ENCODE results near the gene ZC3HAV1.
"Not testable (repeated sequence)": the region's sequence is repeated elsewhere in the genome, so short reads cannot be mapped to it uniquely, and the experiment has no call there.

The ZC3HAV1 gene

DNA sequence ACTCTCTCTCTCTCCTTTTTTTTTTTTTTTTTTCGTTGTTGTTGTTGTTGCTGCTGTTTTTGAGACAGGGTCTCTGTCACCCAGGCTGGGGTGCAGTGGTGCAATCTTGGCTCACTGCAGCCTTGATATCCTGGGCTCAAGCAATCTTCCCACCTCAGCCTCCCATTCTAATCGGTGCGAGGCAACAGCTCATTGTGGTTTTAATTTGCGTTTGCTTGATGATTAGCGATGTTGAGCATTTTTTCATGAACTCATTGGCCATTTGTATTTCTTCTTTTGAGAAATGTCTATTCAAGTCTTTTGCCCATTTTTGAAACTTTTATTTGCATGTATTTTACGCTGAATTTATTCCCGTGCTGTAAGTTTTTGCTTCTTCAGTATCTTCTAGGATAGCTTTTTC is 60.4 kb downstream of the ZC3HAV1 start:
- DNase-seq (ENCODE audit: low read depth) = no peak

GRCh38 chr7:139047970-139048369 is 61.5 kb downstream of the ZC3HAV1 start:
- DNase-seq (ENCODE audit: low read depth) = no peak

- no peak for DNase-seq (ENCODE audit: low read depth)
These were observed 63.4 kb downstream of the ZC3HAV1 start for GRCh38 chr7:139046143-139046542.

GRCh38 chr7:139044813-139045794 is 64.4 kb downstream of the ZC3HAV1 start:
- no peak for DNase-seq (ENCODE audit: low read depth)

DNA sequence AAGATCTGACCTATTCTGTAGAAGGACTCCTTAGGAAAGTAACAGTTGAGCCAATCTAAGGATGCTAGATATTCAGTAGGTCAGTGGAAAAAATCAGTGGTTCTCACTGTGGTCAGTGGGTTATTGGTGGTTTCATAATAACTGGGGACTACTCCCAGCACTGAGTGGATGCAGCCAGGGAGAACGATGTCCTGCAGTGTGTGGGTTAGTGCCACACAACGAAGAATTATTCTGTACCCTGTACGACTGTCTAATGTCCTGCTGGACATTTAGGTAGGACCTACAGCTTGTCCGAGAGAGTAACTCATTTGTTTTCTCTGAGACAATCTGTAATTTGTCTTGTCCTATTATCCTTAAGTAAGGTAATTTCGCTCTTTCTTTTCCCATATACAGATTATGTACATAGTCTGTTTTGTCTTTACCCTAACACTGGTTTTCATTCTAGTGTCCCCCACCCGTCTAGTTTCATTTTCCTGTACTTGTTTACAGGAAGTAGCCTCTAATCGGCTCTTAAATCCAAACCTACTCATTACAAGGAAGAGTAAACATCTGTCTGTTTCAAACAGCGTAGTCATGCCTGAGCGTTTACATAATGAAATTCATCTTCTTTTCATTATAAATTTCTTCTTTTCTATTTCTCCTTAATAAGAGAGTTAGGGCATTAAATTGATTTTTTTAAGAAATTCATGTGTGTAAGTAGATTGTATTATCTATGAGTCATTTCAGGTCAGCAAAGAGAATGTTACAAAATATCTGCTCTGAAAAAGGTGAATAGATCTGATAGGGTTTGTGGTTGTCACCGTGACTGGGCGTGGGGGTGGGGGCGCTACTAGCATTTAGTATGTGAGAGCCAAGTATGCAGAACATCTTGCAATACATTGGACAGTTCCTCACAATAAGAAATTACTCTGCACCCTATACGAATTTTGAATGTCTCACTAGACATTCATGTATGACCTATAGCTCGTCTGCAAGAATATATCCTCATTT is 65.4 kb downstream of the ZC3HAV1 start:
- peak; percentile 59 for DNase-seq (ENCODE audit: low read depth)

GRCh38 chr7:139041378-139042085 is 68.0 kb downstream of the ZC3HAV1 start:
- DNase-seq (ENCODE audit: low read depth) = no peak

- no peak for DNase-seq (ENCODE audit: low read depth)
These were observed 70.8 kb downstream of the ZC3HAV1 start for GRCh38 chr7:139038691-139039090.

DNA sequence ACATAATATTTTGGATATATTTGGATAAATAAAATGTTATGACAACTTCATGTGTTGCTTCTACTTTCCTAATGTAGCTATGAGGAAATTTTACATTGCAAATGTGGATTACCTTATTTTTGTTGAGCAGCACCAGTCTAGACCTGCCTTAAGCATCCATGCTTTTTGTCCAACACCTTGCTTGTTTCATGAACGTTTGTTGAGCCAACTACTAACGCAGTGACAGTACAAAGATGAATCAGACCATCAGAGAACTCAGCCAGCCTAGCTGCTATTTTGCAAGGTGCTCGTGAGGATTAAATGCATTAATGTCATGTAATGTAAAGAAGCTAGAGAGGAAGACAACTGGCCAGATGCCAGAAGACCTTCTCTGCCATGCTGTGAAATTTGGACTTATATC is 72.6 kb downstream of the ZC3HAV1 start:
- no peak for DNase-seq (ENCODE audit: low read depth)

DNA sequence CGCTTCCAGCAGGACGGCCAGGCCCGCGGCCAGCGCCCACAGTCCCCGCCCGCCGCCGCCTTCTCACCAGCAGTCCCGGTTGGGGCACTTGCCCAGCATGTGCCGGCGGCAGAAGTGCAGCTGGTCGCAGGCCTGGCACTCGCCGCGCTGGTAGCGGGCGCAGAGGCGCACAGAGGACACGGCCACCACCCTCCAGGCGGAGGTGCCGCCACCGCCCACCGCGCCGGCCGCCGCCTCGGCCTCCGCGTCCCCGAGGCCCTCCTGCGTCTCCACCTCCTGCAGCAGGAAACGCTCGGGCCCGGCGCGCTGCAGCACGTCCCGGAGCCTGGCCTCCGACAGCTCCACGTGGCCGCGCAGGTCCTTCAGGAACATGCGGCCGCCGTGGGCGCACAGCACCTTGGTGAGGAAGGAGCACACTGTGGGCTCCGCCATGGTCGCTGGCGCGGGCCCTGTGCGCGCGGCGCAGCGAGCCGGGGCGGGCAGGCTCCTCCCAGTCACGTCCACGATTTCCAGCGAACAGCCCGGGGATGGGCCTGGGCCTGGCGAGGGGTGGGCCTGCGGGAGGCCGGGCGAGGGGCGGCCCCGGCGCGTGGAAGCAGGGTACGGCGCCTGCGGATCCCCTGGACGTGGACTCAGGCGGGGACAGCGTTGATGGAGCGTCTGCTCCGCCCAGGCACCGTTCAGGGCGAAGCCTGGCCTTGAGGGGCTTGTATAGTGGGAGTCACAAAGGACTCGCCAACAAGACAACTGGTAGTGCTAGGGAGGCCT is 73.8 kb downstream of the ZC3HAV1 start, which contains the start of gene ZC3HAV1L:
TSS of gene ZC3HAV1L (minus strand) at position 457 of the 768 bp plus-strand sequence. CDS start at position 432, 25 bp downstream.
- DNase-seq (ENCODE audit: low read depth) = peak; percentile 19

DNA sequence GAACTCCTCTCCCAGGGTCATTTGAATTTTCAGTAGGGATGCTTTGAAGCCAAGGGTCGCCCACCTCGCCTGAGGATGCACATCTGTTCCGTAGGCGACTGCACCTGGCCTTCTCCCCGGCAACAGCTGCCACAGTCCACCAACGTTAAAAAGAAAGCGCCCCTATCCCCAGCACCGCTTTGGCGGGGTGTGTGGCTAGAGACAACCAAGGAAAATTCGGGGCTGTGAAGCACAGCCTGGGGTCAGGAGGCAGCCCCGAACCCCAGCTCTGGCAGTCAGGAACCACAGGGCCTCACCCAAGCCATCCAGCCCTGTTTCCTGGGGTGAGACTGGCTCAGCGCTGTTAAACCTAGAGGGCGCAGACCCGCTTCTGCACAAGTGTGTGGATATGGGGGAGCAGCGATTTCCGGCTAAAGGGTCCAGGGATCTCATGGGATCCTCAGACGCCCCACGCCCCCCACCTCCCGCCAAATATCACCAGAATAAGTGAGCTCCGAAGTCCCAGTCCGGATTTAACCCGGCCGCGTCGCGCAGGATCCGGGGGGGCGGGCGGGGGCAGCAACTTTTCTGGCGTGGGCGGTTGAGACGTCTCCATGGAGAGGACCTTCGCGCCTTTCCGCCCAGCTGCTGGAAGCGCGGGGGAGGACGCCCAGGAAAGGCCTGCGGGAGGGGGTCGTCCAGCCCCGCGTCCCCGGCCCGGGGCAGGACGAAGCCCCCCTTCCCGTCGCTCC is 74.5 kb downstream of the ZC3HAV1 start:
- no peak for DNase-seq (ENCODE audit: low read depth)

- no peak for DNase-seq (ENCODE audit: low read depth)
These were observed 75.2 kb downstream of the ZC3HAV1 start for GRCh38 chr7:139034336-139034735.

- no peak for DNase-seq (ENCODE audit: low read depth)
These were observed 76.0 kb downstream of the ZC3HAV1 start for GRCh38 chr7:139033346-139034114.

DNA sequence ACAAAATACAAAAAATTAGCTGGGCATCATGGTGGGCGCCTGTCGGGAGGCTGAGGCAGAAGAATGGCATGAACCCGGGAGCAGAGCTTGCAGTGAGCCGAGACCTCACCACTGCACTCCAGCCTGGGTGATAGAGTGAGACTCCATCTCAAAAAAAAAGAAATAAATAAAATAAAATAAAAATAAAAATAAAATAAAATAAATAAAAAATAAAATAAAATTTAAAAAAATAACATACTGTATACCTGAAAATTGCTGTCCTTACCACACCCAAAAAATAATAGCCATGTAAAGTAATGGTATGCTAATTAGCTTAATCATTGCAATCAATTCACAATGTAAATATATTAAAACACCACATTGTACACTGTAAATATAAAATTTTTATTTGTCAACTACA is 77.0 kb downstream of the ZC3HAV1 start:
- DNase-seq (ENCODE audit: low read depth) = no peak

GRCh38 chr7:139029353-139029752 is 80.2 kb downstream of the ZC3HAV1 start:
- DNase-seq (ENCODE audit: low read depth) = no peak

GRCh38 chr7:139026551-139026950 is 83.0 kb downstream of the ZC3HAV1 start:
- DNase-seq (ENCODE audit: low read depth) = no peak

- DNase-seq (ENCODE audit: low read depth) = not testable (repeated sequence)
These were observed 83.7 kb downstream of the ZC3HAV1 start for GRCh38 chr7:139025861-139026260.

DNA sequence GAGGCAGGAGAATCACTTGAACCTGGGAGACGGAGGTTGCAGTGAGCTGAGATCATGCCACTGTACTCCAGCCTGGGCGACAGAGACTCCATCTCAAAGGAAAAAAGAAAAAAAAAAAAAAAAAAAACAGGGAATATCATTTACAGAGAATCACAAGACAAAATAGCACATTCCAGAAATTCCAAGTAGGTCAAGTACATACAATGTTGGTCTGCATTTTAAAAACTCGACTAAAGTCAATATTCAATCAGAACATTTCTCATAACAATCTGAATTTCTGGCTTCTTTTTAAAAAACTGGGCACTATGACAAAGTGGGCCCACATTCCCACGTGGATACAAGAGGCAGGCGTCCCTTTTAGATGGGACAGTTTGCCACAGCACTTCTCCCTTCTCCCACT is 86.4 kb downstream of the ZC3HAV1 start:
- DNase-seq (ENCODE audit: low read depth) = no peak

DNA sequence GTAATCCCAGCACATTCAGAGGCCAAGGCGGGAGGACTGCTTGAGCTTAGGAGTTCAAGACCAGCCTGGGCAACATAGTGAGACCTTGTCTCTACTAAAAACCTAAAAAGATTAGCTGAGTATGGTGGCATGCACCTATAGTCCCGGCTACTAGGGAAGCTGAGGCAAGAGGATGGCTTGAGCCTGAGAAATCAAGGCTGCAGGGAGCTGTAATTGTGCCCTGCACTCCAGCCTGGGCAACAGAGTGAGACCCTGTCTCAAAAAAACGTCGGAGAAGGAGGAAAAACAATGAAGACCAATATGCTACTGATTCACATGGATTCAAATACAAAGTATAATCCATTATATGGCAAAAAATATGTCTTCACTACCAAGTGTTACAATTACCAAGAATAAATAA is 87.2 kb downstream of the ZC3HAV1 start:
- no peak for DNase-seq (ENCODE audit: low read depth)

- DNase-seq (ENCODE audit: low read depth) = no peak
These were observed 90.6 kb downstream of the ZC3HAV1 start for GRCh38 chr7:139018910-139019309.
